Activated gamma-delta T cell treated with anti-CD3 and anti-CD28 coated beads, Interleukin-2, amount 50 U/mL, for 16 hours (primary cell): Measurements from ENCODE around the gene ATE1.
"Not testable (repeated sequence)": the region's sequence is repeated elsewhere in the genome, so short reads cannot be mapped to it uniquely, and the experiment has no call there.

Experiments
- DNase-seq: peaks from one replicate; pipeline ENCODE4 v3.0.0-alpha.2; 2020; ENCODE audit warnings: low read depth

Gene ATE1

DNA sequence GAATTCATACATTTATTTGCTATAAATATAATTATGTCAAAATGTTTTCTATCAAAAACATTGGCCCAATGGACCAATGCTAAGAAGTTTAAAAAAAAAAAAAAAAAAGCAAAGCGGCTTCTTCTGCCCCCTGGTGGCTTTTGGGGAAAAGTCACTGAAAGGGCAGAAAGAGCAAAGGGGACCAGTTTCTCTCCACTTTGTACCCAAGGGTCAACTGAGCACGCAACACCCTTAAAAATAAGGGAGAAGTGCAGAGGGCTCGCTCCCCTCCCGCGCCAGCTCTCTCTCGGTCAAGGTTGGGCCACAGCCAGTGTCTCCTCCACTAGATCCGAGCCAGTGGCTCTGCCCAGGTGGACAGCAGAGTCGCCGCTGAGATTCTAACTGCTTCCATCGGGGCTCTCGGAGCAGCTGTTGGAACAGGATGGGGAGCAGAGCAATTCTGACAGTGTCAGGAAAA is 193.2 kb downstream of the ATE1 start:
- no peak for DNase-seq

DNA sequence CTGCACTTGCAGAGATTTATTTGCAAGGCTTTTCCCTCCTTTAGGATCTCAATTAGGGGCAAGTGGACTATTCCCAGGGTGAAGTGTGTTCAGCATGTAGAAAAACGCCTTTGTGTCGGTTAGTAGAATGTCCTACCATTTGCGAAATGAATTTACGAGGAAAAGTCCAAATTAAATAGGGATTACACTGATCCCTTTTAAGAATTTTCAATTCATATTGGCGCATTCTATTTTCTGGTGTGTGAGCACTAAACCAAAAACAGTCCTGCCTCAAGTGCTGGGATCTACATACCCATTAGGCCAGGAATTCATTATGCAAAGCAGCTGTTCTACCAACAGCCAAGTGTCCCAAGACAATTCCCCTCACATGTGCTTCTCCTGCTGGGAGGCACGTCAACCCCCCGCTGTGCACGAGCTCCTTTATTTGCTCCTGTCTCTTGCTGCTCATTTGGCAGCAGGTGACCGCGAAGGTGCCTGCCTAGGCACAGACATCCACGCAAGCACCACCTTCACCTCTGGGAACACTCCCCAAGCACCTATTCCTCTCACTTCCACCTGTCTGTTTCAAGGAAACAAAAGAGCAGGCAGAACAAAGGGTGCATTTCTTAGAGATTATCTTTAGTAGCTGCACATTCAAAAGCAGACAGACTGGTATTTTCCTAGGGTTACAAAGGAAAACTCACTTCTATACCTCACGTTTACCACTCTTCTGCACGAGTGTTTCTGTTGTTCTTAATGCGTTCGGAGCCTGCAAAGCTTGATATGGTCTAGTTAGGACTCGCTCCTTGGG is 195.0 kb downstream of the ATE1 start:
- no peak for DNase-seq

DNA sequence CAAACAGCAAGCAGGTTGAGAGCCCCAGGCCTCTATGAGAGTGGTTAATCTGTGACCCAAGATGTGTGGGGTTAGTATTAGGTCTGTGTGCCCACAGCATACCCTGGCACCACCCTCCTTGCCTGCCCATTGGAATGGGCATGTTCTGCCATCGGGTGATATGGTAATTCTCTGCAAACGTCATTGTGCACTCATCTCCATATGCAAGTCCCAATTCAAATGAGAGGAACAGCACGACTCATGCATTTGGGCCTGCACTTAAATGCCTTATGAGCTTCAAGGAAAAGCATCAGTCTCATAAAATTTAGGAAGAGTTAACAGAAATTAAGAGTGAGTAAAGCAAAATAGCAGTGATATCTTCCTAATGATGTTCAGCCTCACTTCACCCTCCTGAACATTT is 195.7 kb downstream of the ATE1 start:
- no peak for DNase-seq

DNA sequence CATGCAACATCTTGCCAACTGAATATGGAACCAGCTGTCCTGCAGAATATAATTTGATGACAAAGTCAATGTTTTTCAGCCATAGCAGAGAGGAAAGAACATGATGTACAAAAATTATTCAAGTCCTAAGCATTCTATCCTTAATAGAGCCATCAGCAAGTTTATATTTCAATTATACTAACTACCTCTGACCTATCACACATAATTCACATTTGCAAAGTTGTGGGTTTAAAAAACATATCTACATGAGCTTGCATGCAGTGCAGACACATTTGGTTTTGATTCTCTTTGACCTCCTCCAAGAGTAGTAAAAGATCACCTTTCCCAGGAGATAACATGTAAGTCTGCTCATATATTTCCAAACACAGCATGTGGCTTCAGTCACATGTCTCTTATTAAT is 203.5 kb downstream of the ATE1 start:
- DNase-seq: no peak

DNA sequence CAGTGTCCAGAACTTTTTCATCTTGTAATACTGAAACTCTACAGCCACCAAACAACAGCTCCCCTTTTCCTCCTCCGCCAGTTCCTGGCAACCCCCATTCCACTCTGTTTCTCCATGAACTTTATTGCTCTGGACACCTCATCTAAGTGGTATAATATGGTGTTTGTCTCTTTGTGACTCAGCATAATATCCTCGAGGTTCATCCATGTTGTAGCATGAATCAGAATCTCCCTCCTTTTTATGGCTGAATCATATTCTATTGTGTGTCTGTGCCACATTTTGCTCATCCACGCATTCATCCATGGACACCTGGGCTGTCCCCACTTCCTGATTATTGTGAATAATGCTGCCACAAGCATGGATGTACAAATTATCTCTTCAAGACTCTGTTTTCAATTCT is 205.2 kb downstream of the ATE1 start:
- DNase-seq: no peak

DNA sequence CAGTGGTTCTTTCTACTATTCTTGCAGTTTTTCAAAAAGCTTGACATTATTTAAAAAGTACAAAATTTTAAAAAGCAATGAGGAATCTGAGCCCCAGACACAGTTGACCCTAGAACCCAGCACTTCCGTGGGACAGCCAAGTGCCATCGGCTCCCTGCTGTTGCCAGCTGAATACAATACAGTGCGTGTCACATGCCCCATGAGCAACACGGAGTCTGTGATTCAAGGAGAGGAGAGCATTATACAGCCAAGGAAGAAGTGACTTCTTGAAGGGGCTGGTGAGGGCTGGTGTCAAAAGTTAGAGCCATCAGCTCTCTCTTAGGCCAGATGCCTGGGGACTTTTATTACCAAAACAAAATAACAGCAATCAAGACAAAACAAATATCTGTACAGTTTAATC is 206.6 kb downstream of the ATE1 start:
- DNase-seq: no peak

DNA sequence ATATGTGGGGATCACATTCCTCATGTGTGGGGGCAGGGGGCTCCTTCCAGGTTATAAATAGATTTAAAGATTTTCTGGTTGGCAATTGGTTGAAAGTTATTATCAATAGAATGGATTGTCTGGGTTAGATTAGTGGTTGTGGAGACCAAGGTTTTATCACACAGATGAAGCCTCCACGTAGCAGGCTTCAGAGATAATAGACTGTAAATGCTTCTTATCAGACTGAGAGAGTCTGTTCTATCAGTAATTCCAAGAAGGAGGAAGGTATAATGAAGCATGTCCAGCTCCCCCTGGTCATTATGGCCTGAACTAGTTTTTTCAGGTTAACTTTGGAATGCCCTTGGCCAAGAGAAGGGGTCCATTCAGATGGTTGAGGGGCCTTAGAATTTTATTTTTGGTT is 211.9 kb downstream of the ATE1 start:
- no peak for DNase-seq

DNA sequence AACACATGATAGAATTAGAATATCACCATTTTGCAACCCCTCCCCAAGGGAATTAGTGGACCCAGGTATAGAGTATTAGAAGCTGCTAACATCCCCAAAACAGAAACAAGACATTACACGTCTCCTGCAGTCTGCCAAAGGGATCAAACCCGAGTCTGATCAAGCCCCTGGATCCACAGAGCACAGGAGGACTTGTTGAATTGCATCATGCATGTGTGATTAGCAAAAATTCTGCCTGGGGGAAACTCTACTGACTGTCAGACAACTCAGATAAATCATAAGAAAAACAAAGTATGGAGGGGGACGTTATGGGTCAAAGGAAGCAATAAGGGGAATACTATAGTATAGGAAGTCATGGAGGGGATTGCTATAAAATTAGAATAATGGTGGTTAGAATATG is 212.8 kb downstream of the ATE1 start:
- DNase-seq: no peak

DNA sequence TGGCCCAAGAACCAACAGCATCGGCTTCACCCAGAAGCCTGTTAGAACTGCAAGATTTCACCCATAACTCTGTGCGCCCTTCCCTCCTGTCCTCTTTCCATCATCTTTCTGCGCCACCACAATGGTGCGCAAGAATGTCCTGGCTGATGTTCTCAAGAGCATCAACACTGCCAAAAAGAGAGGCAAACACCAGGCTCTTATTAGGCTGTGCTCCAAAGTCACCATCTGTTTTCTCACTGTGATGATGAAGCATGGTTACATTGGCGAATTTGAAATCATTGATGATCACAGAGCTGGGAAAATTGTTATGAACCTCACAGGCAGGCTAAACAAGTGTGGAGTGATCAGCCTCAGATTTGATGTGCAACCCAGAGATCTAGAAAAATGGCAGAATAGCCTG is 214.3 kb downstream of the ATE1 start:
- DNase-seq: no peak

DNA sequence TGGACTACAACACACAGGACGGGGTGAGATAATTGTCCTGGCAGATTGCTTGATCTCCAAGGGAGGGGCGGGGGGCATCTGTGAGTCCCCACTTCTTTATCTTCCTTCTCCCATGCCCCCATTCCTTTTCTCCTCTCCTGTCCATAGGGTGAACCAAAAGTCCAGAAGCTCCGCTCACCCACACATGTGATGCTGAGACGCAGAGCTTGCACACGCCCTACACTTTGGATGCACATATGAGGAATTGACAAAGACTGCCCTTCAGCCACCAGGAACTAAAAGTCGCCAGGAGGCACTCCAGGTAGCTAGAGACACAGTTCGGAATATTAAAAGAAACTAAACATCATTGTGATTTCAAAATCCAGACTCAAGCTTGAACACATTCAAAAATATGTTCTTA is 216.9 kb downstream of the ATE1 start:
- DNase-seq: no peak

DNA sequence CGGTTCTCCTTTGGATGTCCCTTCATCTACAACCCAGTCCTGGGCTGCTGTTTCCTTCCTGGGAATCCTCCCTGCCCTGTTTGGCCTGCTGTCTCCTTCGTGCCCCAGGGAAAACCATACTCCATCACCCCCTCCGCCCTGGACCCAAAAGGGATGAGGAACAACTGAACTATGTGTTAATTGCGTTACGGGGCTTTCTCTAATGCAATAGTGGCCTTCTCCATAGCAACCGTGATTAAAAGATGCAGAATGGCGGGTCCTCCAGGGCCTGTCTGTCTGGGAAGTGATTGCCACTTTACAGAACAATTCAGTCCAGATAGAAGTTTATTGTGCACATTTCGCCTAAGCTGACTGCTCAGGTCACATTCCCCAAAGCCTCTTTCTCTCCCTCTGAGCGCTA is 217.6 kb downstream of the ATE1 start:
- no peak for DNase-seq

DNA sequence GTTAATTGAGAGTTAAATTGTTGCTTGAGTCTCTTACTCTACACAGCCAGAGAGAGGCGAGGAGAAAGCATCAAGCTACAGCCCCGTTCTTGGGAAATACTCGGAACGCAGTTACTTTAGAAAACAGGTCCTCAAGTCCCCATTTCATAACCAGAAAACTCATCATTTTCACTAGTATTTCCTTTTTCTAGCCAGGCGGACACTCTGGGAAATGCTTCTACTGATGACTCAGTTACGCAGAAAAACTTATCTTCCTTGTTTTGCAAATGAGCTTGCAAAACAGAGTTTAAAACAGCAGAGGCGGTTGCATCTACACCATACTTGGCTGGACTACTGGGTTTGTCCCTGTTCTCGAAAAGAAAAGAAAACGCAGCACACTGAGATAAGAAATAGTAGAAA is 218.2 kb downstream of the ATE1 start:
- no peak for DNase-seq

DNA sequence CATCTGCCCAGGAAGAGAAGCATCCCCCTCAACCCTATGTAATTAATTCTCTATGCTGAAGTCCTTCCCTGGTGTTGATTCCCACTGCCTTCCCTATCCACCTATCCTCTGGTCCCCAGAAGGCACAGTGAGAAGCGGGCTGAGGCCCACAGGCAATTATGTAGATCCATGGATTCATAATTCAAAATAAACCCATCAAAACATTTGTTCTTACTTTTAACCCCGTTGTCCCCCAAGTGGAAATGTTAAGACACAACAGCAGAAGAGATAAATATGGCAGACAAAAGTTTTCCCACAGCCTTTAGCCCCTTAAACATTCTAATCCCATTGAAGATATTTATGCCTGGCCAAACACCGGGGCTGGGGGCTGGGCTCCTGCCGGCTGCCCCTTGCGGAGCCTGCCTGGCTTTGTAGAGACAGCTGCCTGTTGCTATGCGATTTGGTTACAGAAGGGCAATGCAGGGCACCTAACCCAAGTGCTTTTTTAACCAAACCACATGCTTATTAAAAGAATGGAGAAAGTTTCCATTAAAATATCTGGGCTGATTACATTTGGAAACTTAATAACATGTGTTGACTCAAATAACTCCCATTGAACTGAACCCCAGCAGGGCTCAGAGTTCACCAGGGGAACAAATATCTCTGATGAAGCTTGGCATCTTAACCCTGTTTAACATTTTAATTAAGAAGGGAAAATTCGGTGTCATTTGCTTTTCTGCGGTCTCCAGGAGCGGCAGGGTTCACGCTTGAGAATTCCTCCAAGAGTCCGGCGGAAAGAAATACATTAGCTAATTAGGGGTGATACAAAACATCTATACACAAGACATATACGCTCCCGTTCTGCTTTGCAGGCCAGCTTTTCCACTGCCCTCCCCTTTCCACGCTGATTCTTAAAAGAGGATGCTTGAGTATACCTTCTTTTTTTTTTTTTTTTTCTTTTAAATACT is 218.8 kb downstream of the ATE1 start:
- no peak for DNase-seq

DNA sequence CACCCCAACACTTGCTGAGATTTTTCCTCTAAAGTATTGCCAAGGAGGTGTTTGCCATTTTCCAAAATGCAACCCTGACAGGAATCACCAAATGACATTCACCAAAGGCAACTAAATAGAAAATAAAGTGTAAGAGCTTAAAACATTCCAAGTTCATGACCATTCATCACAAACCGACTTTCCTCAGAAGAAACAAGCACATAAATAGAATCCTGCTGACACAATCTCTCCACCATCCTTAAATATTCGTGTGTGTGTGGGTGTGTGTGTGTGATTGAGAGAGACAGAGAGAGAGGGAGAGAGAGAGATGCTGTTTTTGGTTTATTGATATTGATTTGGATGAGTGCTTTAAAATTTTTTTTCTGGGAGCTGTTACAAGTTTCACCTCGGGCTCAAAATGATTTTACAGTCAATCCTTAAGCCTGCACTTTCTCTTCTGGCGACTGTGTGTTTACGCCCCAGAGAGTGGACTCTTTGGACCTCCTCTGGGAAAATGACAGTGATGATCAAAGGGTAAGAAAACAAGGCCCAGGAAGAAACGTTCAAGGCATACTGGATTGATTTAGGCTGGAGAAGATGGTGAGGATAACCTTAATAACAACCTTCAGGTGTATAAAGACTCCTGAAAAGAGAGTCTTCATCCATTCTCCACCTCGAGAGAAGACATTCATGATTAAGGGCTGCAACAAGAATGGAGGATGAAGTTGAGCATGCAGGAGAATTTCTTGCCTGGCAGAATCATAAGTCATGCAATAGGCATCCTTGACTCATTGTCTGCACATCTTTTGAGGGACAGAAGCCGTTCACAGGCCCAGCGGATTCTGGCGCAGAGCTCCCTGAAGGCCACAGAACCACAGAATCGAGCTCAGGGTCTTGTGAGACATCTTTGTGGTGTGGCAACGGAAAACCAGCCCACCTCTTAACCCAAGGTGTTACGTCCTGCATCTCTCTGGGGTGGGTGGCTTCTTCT is 225.2 kb downstream of the ATE1 start:
- no peak for DNase-seq

DNA sequence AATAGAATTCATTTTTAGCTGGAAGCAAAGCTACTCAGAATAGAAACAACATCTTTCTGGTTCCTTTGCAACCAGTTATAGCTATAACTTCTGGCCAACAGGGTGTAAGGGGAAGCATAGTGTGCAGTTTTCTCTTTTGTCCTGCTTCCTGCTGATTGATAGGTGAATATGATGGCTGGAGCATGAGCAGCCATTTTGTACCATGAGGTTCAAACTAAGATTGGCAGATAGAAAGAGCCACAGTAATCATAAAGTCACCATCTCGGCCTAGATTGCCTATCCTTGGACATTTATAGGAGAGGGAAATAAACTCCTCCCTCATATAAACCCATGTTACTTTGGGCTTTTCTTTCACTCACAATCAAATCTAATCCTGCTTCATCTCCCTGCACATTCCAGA is 227.4 kb downstream of the ATE1 start:
- no peak for DNase-seq

DNA sequence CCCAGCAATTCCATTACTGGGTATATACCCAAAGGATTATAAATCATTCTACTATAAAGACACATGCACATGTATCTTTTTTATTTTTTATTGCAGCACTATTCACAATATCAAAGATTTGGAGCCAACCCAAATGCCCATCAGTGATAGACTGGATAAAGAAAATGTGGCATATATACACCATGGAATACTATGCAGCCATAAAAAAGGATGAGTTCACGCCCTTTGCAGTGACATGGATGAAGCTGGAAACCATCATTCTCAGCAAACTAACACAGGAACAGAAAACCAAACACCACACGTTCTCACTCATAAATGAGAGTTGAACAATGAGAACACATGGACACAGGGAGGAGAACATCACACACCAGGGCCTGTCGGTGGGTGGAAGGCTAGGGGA is 228.1 kb downstream of the ATE1 start:
- not testable (repeated sequence) for DNase-seq

DNA sequence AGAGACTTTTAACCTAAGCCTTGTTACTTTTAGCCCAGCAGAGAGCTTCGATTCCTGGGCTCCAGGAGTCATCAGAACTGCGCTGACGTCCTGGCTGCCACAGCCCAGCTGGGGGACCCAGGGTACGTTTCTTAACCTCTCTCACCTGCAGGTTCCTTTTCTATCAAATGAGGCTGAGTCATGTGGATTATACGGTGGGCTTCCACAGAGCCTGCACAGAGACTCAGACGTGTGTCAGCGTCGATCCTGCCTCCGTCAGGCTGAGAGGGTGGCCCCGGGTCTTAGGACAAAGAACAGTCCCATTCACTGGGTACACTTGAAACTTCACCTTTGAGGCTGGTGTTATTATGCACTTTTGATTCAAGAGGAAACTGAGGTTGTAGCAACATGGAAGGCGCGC is 228.9 kb downstream of the ATE1 start:
- no peak for DNase-seq

DNA sequence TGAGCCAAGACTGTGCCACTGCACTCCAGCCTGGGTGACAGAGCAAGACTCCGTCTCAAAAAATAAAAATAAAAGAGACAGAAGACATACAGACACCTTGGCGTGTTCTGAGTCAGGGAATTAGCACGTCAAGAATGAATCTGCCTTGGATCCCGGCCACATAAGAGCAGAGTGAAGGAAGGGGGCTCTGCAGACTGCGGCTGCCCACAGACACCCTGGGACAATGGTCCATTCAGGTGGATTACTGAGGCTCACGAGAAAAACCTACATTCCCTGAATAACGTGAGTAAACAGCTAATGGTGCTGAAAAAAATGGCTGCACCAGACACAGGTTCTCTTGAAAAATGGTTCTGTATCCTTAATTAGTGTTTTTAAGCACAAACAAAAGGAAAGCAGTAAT is 229.5 kb downstream of the ATE1 start:
- no peak for DNase-seq

DNA sequence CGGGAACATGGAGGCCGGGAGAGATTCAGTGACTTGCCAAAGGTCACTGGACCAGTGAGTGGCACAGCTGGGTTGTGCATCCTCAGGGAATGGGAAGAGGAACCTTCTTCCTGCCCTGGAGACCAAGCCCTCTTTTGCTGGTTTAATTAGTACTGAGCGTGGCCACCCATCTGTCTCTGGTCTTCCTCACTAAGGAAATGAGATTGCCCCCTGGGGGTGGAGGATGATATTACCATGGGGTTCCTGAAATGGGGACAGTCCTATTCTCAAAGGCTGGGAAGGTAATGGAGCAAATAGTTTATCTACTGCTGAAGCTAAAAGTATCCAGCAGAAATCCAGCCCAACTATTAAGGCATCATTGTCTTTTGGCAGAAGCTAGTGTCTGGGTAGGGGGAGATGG is 231.0 kb downstream of the ATE1 start:
- DNase-seq: no peak

DNA sequence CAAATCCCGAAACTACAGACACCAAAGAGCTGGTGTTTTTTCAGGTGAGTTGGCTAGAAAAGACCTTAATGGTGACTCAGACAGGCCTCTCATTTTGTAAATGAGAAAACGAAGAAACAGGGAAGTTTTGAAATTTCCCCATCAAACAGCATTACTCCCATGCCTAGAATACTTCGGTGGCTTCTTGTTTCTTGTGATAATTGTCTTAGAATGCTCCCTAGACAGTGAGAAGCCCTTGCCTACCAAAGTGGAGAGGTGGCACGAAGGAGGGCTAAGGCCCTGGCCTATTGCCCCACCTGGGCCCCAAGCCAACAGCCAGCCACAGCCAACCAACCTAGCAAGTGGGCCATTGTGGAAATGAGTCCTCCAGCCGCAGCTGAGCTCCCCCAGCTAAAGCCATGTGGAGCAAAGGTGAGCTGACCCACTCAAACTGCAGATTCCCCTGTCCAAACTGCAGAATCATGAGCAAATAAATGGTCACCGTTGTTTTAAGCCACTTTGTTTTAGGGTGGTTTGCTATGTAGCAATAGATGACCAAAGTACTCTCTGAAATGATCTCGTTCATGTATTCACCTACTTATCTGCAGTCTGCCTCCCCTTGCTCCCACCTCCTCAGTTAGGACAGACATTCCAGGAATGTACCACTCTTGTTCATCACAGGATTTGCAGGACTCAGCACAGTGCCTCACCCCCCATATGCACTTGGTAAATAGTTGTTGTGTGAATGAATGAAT is 231.9 kb downstream of the ATE1 start:
- DNase-seq: no peak

DNA sequence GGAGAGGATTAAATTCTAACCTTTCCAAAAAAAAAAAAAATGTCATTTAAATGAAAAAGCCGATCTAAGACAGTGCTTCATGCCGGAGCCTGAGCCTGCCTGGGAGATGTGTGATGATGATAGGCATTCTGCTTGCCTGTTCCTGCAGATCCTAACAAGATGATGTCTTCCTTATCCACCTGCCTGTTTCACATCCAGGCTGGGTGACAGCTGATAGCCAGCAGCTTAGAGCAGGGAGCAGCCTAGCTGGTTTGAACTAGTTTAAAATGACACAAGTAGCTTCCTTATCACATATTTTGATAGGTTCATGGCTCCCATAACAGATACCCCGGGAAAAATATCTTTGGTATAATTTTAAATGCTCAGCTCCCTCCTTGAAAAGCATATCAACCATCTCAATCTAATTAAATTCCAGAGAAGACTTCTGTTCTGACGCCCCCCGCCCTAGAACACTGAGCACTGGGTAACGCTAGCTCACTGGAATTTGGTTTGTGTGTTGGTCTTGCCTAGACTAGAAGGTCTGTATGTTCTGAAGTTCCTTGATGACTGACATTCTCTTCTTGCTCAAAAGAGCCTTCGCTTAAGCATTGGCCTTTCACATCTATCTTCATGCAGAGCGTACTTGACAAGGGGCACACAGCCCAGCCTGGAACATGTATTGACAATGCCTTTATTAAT is 232.7 kb downstream of the ATE1 start:
- no peak for DNase-seq
